Transverse colon (tissue), 4 donors: Measurements from ENCODE around the gene IER5L. TPM values are rescaled to one million over a fixed set of nuclear protein-coding genes. Genes with fewer than 3 reads are reported as not detected.

Source experiments
- DNase-seq: peaks from one replicate; pipeline ENCODE4 v3.0.0-alpha.2; 2019
- H3K27ac ChIP-seq, 4 donors: fragments of 200-600 bp; sonication (generic); 2 replicates each; pipeline ENCODE4 v1.5.1; 2016 to 2018; ENCODE audit warnings: inconsistent platforms in 4 of 4
- H3K27me3 ChIP-seq: fragments of 200-600 bp; sonication (generic); 2 replicates; pipeline ENCODE4 v1.5.1; 2017; ENCODE audit warnings: inconsistent platforms
- H3K36me3 ChIP-seq, 4 donors: fragments of 200-600 bp; sonication (generic); 2 replicates each; pipeline ENCODE4 v1.5.1; 2017 to 2019; ENCODE audit warnings: inconsistent platforms in 4 of 4
- H3K4me1 ChIP-seq, 4 donors: fragments of 200-600 bp; sonication (generic); 2 replicates each; pipeline ENCODE4 v1.5.1; 2017 to 2020; ENCODE audit warnings: inconsistent platforms in 4 of 4
- H3K4me3 ChIP-seq, 4 donors: fragments of 200-600 bp; sonication (generic); 1 replicate in 1 of 4; 2 replicates in 3 of 4; pipeline versions ENCODE4 v1.5.1 to v1.6.1; 2017 to 2019; ENCODE audit warnings: inconsistent platforms in 4 of 4
- H3K9me3 ChIP-seq, 2 donors: fragments of 200-600 bp; sonication (generic); 2 replicates each; pipeline ENCODE4 v1.5.1; 2017 to 2019; ENCODE audit warnings: inconsistent platforms in 2 of 2
- CTCF ChIP-seq, 5 experiments: fragments of 200-600 bp in 3 of 5; fragments of 450-650 bp in 2 of 5; sonication (generic) in 3 of 5; IDR thresholded peaks; 1 replicate in 2 of 5; 2 replicates in 3 of 5; pipeline ENCODE4 v1.5.1; 2016 to 2017; ENCODE audit warnings: antibody characterized with exemption in 5 of 5, inconsistent platforms in 3 of 5, mild to moderate bottlenecking in 2 of 5, moderate library complexity in 1 of 5
- EP300 ChIP-seq: sonication (generic); formaldehyde crosslinking; IDR thresholded peaks from one replicate; pipeline ENCODE4 v1.6.1; 2017; ENCODE audit warnings: antibody characterized with exemption, low read depth
- POLR2A ChIP-seq: fragments of 450-650 bp; IDR thresholded peaks from one replicate; pipeline ENCODE4 v1.6.1; 2016; ENCODE audit warnings: antibody characterized with exemption, mild to moderate bottlenecking, moderate library complexity
- POLR2AphosphoS5 ChIP-seq, 3 donors: sonication (generic); formaldehyde crosslinking; IDR thresholded peaks; one replicate each; pipeline ENCODE4 v1.6.1; 2016; ENCODE audit warnings: antibody characterized with exemption in 3 of 3
- WGBS, 2 donors: methylation state at CpG; one replicate each; pipeline ENCODE4 v1.1.5; 2018; ENCODE audit warnings: low coverage in 1 of 2; 5-methylcytosine and 5-hydroxymethylcytosine counted together
- in situ Hi-C, 4 donors: fragments of 200-750 bp; cut with MboI; loops; one replicate each; pipeline versions ENCODE4 v1.15.0 to v1.15.1; 2017; ENCODE audit warnings: low sequenced_read_pairs in 3 of 4, low pct_ligation_motif_present in 1 of 4, low pct_unique_long_range_greater_than_20kb in 1 of 4
- intact Hi-C: fragments of 100-400 bp; cut with DNase I; formaldehyde crosslinking; loops from one replicate; pipeline ENCODE4 v1.15.1; 2023; ENCODE audit warnings: low total_unique reads
- total RNA-seq, 4 donors: library from RNA; depleted of rRNA; stranded (reverse); fragments of >200 nt; gene quantifications; one replicate each; pipeline ENCODE4 v1.1.0, GENCODE V29; 2016

IER5L gene
- total RNA-seq, 4 donors from 2014 or later, result 1.8 to 6.5 (median 5.2) TPM

DNA sequence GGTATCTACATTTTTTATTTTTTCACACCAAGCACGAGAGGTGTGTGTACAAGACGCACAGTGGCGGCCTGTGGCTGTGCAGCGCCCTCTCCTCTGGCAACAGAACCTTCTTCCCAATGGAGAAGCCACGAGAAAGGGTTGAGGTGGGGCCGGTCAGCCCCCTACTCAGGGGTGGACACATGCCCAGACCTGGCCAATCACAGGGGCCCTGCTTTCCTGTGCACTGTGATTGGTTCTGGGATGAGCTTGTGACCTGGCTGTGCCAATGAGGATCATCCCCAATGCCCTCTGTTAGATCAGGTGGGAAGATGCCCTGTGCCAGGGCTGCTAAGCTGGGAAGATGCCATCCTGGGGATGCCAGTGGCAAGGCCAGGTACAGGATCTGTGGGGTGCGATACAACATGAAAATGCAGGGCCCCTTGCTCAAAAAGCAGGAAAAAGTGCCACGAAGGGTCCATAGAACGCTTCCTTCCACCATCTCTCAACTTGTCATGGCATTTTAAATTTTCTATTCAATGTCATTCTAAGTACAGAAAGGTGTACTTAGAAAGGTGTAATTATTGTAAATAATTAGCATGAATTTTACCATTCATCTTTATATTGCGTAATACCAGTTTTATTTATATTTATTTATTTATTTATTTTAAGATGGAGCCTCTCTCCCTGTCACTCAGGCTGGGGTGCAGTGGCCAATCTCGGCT is 15.4 kb downstream of the IER5L start:
- Histone ChIP-seq H3K27ac (no peak overlapping the region), H3K27me3 (no peaks in the 10 kb centered on the region), H3K9me3 (no peaks in the 10 kb centered on the region), H3K36me3 (no peaks in the 10 kb centered on the region), H3K4me3 (no peak overlapping the region), H3K4me1 (peaks cover 19 to 31% (median 26%) of the 10 kb centered on the region in 4 donors)
- in situ Hi-C loops, result loop anchor here in 1 of 4 donors (10.0 kb wide), 1 partner anchor 452 kb away; no protein-coding TSS in a partner anchor
- intact Hi-C loops, result no loop called here
- 91 to 97% methylated on average over 6 to 11 of the region's 11 CpGs for WGBS, 2 donors
- no peak for TF ChIP-seq POLR2AphosphoS5 (IDR thresholded peaks at IDR 0.05)
- TF ChIP-seq EP300, result no peak
- no peak for TF ChIP-seq POLR2A
- TF ChIP-seq CTCF (IDR thresholded peaks at IDR 0.05), result no peak
- no peak for DNase-seq

- Histone ChIP-seq H3K4me1 (peaks cover 8 to 22% (median 14%) of the 10 kb centered on the region in 4 donors), H3K4me3 (no peak overlapping the region), H3K27ac (no peak overlapping the region), H3K9me3 (no peaks in the 10 kb centered on the region), H3K27me3 (no peaks in the 10 kb centered on the region), H3K36me3 (no peaks in the 10 kb centered on the region)
- no peak for TF ChIP-seq POLR2AphosphoS5 (IDR thresholded peaks at IDR 0.05)
- TF ChIP-seq CTCF (IDR thresholded peaks at IDR 0.05), result no peak
- no peak for TF ChIP-seq POLR2A
- TF ChIP-seq EP300, result no peak
- DNase-seq, result no peak
- 75 to 92% methylated on average over 6 to 9 of the region's 9 CpGs for WGBS, 2 donors
- intact Hi-C loops, result no loop called here
- in situ Hi-C loops, result loop anchor here in 1 of 4 donors (10.0 kb wide), 1 partner anchor 453 kb away; no protein-coding TSS in a partner anchor
Measured at GRCh38 chr9:129161534-129161837, 16.6 kb downstream of the IER5L start.

DNA sequence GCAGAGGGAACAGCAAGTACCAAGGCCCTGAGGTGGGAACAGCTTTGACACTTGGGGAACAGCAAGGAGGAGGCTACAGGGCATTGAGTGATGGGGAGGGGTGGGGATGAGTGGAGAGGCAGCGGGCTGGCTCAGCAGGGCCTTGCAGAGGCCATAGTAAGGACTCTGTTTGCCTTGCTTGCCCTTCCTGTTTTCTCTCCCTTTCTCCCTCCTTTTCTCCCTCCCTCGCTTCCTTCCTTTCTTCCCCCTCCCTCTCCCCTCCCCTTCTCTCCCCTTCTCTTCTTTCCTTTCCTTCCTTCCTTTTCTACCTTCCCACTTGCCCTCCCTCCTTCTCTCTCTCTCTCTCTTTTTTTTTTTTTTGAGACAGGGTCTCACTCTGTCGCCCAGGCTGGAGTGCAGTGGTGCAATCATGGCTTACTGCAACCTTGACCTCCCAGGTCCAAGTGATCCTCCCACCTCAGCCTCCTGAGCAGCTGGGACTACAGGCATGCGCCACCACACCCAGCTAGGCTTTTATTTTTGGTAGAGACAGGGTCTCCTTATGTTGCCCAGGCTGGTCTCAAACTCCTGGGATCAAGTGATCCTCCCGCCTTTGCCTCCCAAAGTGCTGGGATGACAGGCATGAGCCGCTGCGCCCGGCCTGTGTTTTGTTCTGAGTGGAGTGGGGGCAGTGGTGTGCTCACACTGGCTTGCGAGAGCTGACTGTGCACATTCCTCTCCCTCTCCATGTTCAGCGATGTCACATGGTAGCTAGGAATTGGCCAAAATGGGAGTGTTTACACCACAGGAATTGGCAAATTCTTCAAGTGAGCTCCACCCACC is 17.1 kb downstream of the IER5L start:
- H3K36me3 ChIP-seq, result no peaks in the 10 kb centered on the region
- in situ Hi-C loops (loop anchor here in 1 of 4 donors (10.0 kb wide), 1 partner anchor 454 kb away; no protein-coding TSS in a partner anchor), intact Hi-C loops (no loop called here)
- H3K9me3 ChIP-seq, result no peaks in the 10 kb centered on the region
- no peak overlapping the region for H3K4me3 ChIP-seq
- no peak overlapping the region for H3K27ac ChIP-seq
- H3K27me3 ChIP-seq, result no peaks in the 10 kb centered on the region
- no peak for DNase-seq
- TF ChIP-seq EP300 (no peak), POLR2AphosphoS5 (IDR thresholded peaks at IDR 0.05) (no peak), CTCF (IDR thresholded peaks at IDR 0.05) (no peak), POLR2A (no peak)
- 83 to 85% methylated on average over 1 to 10 of the region's 10 CpGs for WGBS, 2 donors
- H3K4me1 ChIP-seq, result peaks cover 6 to 18% (median 10%) of the 10 kb centered on the region in 4 donors

GRCh38 chr9:129156163-129156562 is 21.9 kb downstream of the IER5L start:
- intact Hi-C loops (no loop called here), in situ Hi-C loops (no loop called here)
- no peak for DNase-seq
- H3K27me3 ChIP-seq, result no peaks in the 10 kb centered on the region
- no peaks in the 10 kb centered on the region for H3K9me3 ChIP-seq
- 97% methylated on average over 10 of the region's 10 CpGs; no CpG with 5 or more reads in 1 of the 2 donors for WGBS, 2 donors
- no peak overlapping the region for H3K27ac ChIP-seq
- H3K4me1 ChIP-seq, result no peaks in the 10 kb centered on the region
- no peaks in the 10 kb centered on the region for H3K36me3 ChIP-seq
- no peak for TF ChIP-seq POLR2A
- no peak for TF ChIP-seq POLR2AphosphoS5 (IDR thresholded peaks at IDR 0.05)
- TF ChIP-seq EP300, result no peak
- no peak for TF ChIP-seq CTCF (IDR thresholded peaks at IDR 0.05)
- no peak overlapping the region for H3K4me3 ChIP-seq
